Activated CD8-positive, alpha-beta memory T cell treated with anti-CD3 and anti-CD28 coated beads for 1 hour (primary cell): ENCODE data around the gene NTM.
"Not testable (repeated sequence)": the region's sequence is repeated elsewhere in the genome, so short reads cannot be mapped to it uniquely, and the experiment has no call there.

Experiments
- DNase-seq, 2 donors: peaks; one replicate each; pipeline ENCODE4 v3.0.0-alpha.2; 2020; ENCODE audit warnings: low read depth in 1 of 2; ENCODE audit errors: extremely low read depth in 1 of 2

NTM gene

GRCh38 chr11:132049205-132049604, 678.8 kb downstream of the NTM start:
- no peak for DNase-seq

DNA sequence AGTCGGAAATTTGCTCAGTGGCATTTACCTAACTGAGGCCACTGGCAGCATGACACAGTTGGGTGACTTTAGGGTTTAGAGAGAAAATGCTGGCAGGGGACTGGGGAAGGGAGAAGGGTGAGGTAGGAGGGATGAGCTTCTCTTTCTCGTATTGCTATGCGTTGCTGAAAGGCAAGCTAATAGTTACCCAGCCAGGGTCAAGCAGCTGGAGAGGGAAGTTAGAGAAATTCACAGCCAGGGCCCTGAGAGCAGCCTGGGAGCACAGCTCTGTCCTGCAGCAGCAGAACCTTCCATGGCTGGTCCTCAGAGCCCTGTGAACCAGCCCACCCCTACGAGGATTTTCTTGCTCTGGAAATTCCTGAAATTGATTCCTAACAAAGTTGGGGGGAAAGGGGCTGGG, 679.6 kb downstream of the NTM start:
- no peak for DNase-seq

- DNase-seq: no peak
Measured at GRCh38 chr11:132050577-132051165, 680.3 kb downstream of the NTM start.

GRCh38 chr11:132051704-132052103, 681.3 kb downstream of the NTM start:
- no peak for DNase-seq

GRCh38 chr11:132052342-132052741, 681.9 kb downstream of the NTM start:
- no peak for DNase-seq

GRCh38 chr11:132052904-132053303, 682.5 kb downstream of the NTM start:
- DNase-seq: no peak

GRCh38 chr11:132054822-132055221, 684.4 kb downstream of the NTM start:
- no peak for DNase-seq

DNA sequence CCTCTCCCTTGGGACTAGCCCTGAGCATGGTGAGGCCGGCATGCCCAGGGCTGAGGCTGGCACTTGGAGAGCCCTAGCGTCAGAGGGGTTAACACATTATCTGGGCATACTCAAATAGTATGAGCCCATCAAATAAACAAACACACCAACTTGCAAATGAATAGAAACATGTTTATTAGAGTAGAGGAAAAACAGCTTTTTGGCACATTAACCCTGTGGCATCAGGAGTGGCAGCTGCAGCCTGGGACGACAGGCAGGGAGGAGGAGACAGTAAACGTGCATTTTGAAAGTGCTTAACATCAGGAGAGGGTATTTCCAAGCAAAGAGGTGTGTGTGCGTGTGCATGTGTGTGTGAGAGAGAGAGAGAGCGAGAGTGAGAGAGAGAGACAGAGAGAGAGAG, 684.9 kb downstream of the NTM start:
- DNase-seq: no peak

- DNase-seq: no peak
Measured at GRCh38 chr11:132056689-132057088, 686.3 kb downstream of the NTM start.

DNA sequence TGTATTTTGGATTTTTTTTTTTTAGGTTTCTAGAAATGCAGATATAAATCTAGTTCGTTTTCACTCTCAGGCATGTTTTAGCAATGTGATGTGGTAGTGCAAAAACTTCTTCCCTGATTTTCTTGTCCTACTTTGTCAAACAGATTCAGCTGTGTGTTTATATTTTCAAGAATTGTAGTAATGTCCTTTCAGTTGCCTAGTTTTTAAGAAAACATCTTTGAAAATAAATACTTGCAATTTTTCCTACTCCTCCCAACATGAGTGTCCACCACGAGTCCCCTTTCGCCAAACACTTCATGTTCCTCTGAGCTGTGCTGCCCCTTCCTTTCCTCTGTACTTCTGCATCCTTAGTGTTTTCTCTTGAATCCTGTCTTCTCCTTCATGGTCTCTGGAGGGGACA, 686.9 kb downstream of the NTM start:
- DNase-seq: no peak

DNA sequence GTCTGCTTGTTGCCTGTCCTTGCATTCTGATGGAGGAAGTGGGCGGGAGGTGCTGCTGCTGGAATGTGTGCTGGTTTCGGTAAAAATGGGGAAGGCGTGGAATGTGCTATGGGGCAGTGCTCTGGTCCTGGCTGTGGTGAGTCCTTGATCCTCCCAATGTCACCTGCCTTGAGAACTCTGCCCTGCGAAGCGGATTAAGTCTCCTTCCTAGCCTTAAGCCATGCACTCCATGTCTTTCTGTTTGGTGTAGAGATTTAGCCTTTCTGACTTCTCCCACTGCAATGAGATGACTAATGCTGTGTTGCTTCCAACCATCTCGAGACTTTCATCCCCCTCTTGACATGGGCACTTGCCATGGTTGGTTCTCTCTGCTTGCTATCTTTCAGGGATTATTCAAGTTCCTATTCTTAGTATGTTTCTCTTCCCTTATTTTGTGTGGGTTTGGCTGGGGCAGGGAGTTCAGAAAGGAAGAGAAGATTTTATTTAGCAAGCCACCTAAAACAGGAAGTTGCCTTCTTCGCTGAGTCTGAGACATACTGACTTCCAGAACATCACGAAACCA, 687.9 kb downstream of the NTM start:
- no peak for DNase-seq

GRCh38 chr11:132060567-132060966, 690.2 kb downstream of the NTM start:
- no peak for DNase-seq

GRCh38 chr11:132062031-132062430, 691.6 kb downstream of the NTM start:
- no peak for DNase-seq

GRCh38 chr11:132062541-132062940, 692.1 kb downstream of the NTM start:
- DNase-seq: no peak

GRCh38 chr11:132064987-132065620, 694.7 kb downstream of the NTM start:
- no peak for DNase-seq

DNA sequence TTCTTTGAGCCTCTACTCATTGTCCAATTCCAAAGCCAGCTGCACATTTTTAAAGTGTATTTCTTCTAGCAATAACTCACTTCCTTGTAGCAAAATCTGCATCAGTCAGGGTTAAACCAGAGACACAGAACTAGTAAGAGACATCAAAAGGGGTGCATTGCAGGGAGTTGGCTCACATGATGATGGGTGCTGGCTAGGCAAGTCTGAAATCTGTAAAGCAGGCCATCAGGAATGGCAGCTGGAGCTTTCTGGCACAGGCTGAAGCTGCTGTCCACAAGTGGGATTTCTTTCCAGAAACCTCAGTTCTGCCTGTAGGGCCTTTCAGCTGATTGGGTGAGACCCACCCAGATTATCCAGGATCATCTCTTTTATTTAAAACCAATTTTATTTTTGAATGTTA, 698.1 kb downstream of the NTM start:
- DNase-seq: no peak

GRCh38 chr11:132069593-132069992, 699.2 kb downstream of the NTM start:
- DNase-seq: not testable (repeated sequence)

- DNase-seq: not testable (repeated sequence)
Measured at GRCh38 chr11:132070907-132071306, 700.5 kb downstream of the NTM start.

GRCh38 chr11:132072044-132072857, 701.8 kb downstream of the NTM start:
- no peak for DNase-seq

- DNase-seq: no peak
Measured at GRCh38 chr11:132072858-132073211, 702.4 kb downstream of the NTM start.

GRCh38 chr11:132073787-132074186, 703.4 kb downstream of the NTM start:
- DNase-seq: no peak

DNA sequence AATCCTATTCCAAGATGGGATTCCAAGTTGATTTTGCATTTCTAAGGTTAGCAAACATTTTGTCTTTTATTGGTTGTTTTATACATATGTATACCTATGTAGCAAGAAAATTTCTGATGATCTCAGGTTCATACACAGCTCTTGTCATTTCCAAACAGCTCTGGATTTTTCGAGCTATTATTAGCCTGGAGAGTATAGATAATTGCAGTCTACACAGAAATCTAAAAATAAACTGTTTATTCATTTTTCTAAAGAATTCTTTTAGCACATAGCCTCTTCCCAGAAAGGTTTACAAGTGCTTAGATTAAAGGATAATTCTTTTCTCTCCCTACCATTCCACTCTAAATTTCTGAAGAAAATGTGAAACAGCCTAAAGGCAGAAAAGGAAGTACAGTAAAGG, 705.0 kb downstream of the NTM start:
- DNase-seq: no peak
